Neural cell (in vitro differentiated cells): ENCODE measurements around the gene ENTREP3. TPM values are rescaled to one million over a fixed set of nuclear protein-coding genes. Genes with fewer than 3 reads are reported as not detected.

Source experiments
- H2AFZ ChIP-seq: fragments of 200-600, 300-800 bp; sonication (generic), shearing (Covaris generic); 2 replicates; pipeline ENCODE4 v1.6.0; 2014; ENCODE audit warnings: low read depth, mild to moderate bottlenecking, antibody characterized with exemption, low read length, moderate library complexity
- H3F3A ChIP-seq: fragments of 200-600 bp; shearing (Covaris generic); 2 replicates; pipeline ENCODE4 v1.6.1; 2016; ENCODE audit warnings: mild to moderate bottlenecking, moderate library complexity, mixed read lengths, antibody characterized with exemption, low read length; ENCODE audit not compliant: insufficient read depth, poor library complexity, severe bottlenecking
- H3K27ac ChIP-seq: fragments of 200-600, 300-800 bp; sonication (generic), shearing (Covaris generic); 2 replicates; pipeline ENCODE4 v1.5.1; 2014; ENCODE audit warnings: mild to moderate bottlenecking, low read length, moderate library complexity
- H3K27me3 ChIP-seq: fragments of 300-800, 200-600 bp; sonication (generic), shearing (Covaris generic); 2 replicates; pipeline ENCODE4 v1.6.0; 2014; ENCODE audit warnings: mild to moderate bottlenecking, low read depth, low read length, moderate library complexity; ENCODE audit not compliant: insufficient read depth
- H3K36me3 ChIP-seq: fragments of 300-800, 200-600 bp; sonication (generic), shearing (Covaris generic); 2 replicates; pipeline ENCODE4 v1.5.1; 2014; ENCODE audit warnings: mild to moderate bottlenecking, antibody characterized with exemption, low read length, moderate library complexity; ENCODE audit not compliant: insufficient read depth
- H3K4me2 ChIP-seq: fragments of 300-800, 200-600 bp; sonication (generic), shearing (Covaris generic); 2 replicates; pipeline ENCODE4 v1.6.0; 2014; ENCODE audit warnings: mild to moderate bottlenecking, low read length
- H3K4me3 ChIP-seq: fragments of 300-800, 200-600 bp; sonication (generic), shearing (Covaris generic); 2 replicates; pipeline ENCODE4 v1.5.1; 2014; ENCODE audit warnings: mild to moderate bottlenecking, low read length, moderate library complexity
- H3K79me2 ChIP-seq: fragments of 200-600 bp; shearing (Covaris generic); replicated peaks from 2 replicates; pipeline ENCODE4 v1.6.0; 2014; ENCODE audit warnings: mild to moderate bottlenecking, low read length, moderate library complexity; ENCODE audit not compliant: insufficient read depth
- H3K9ac ChIP-seq: fragments of 300-800, 200-600 bp; sonication (generic), shearing (Covaris generic); 2 replicates; pipeline ENCODE4 v1.6.1; 2016; ENCODE audit warnings: mild to moderate bottlenecking, low read length, mixed read lengths
- H3K9me2 ChIP-seq: fragments of 200-600 bp; shearing (Covaris generic); 2 replicates; pipeline ENCODE4 v1.6.1; 2016; ENCODE audit warnings: mild to moderate bottlenecking, low read length, mixed read lengths; ENCODE audit not compliant: insufficient read depth
- H3K9me3 ChIP-seq: fragments of 200-600, 300-800 bp; sonication (generic), shearing (Covaris generic); 2 replicates; pipeline ENCODE4 v1.6.1; 2016; ENCODE audit warnings: mild to moderate bottlenecking, mixed run types, low read length, moderate library complexity, mixed read lengths
- H4K20me1 ChIP-seq: fragments of 200-600 bp; shearing (Covaris generic); 2 replicates; pipeline ENCODE4 v1.6.1; 2016; ENCODE audit warnings: mild to moderate bottlenecking, mixed run types; ENCODE audit not compliant: insufficient read depth
- CTCF ChIP-seq: fragments of 450-650 bp; IDR thresholded peaks from 2 replicates; pipeline ENCODE4 v1.5.1; 2014; ENCODE audit warnings: antibody characterized with exemption, mild to moderate bottlenecking, moderate library complexity; ENCODE audit not compliant: poor library complexity, severe bottlenecking
- EP300 ChIP-seq: fragments of 450-650 bp; conservative IDR thresholded peaks from 2 replicates; pipeline ENCODE4 v1.6.1; 2014; ENCODE audit warnings: antibody characterized with exemption, mild to moderate bottlenecking, moderate library complexity; ENCODE audit not compliant: poor library complexity, severe bottlenecking
- EZH2 ChIP-seq: fragments of 200-600, 300-800 bp; shearing (Covaris generic), sonication (generic); IDR thresholded peaks from 2 replicates; pipeline ENCODE4 v1.6.1; 2014; ENCODE audit warnings: antibody characterized with exemption, low read length, borderline replicate concordance, mild to moderate bottlenecking; ENCODE audit not compliant: insufficient read depth, poor library complexity, severe bottlenecking
- MXI1 ChIP-seq: fragments of 450-650 bp; conservative IDR thresholded peaks from 2 replicates; pipeline ENCODE4 v1.6.1; 2014; ENCODE audit warnings: antibody characterized with exemption, mild to moderate bottlenecking; ENCODE audit not compliant: poor library complexity, severe bottlenecking
- POLR2AphosphoS5 ChIP-seq: IDR thresholded peaks from 2 replicates; pipeline ENCODE4 v1.6.1; 2012
- RAD21 ChIP-seq: fragments of 450-650 bp; conservative IDR thresholded peaks from 2 replicates; pipeline ENCODE4 v1.6.1; 2014; ENCODE audit warnings: antibody characterized with exemption, mild to moderate bottlenecking, moderate library complexity
- REST ChIP-seq: IDR thresholded peaks from 2 replicates; pipeline ENCODE4 v1.6.1; 2012; ENCODE audit warnings: borderline replicate concordance
- SMC3 ChIP-seq: fragments of 450-650 bp; conservative IDR thresholded peaks from 2 replicates; pipeline ENCODE4 v1.6.1; 2014; ENCODE audit warnings: antibody characterized with exemption, mild to moderate bottlenecking, moderate library complexity; ENCODE audit not compliant: poor library complexity
- TAF1 ChIP-seq: IDR thresholded peaks from 2 replicates; pipeline ENCODE4 v1.6.1; 2012; ENCODE audit warnings: low read depth
- polyA plus RNA-seq: library from polyadenylated mRNA; depleted of rRNA; stranded (reverse); fragments of >200 nt; gene quantifications from 2 replicates; pipeline ENCODE4 v1.2.3, GENCODE V29; 2014

The ENTREP3 gene
- polyA plus RNA-seq, 1 donor from 2014 or later, result 11.1 TPM

- Histone ChIP-seq H3K79me2 (peaks cover 8% of the 10 kb centered on the region), H3K9me3 (no peaks in the 10 kb centered on the region), H2AFZ (no peak overlapping the region), H3F3A (no peaks in the 10 kb centered on the region), H4K20me1 (no peaks in the 10 kb centered on the region), H3K27me3 (no peaks in the 10 kb centered on the region), H3K4me3 (no peak overlapping the region), H3K4me2 (no peak overlapping the region), H3K36me3 (no peaks in the 10 kb centered on the region), H3K9ac (peak overlapping the region; percentile 9), H3K9me2 (no peaks in the 10 kb centered on the region), H3K27ac (no peak overlapping the region)
- TF ChIP-seq EZH2 (no peak), MXI1 (no peak), RAD21 (peak; percentile 90), CTCF (peak; percentile 99), REST (no peak), SMC3 (peak; percentile 87)
Measured at GRCh38 chr1:155250633-155251449, 4.4 kb downstream of the ENTREP3 start.

- Histone ChIP-seq H2AFZ (no peak overlapping the region), H3K9me3 (no peaks in the 10 kb centered on the region), H3K4me3 (no peak overlapping the region), H3K79me2 (peaks cover 8% of the 10 kb centered on the region), H3F3A (no peaks in the 10 kb centered on the region), H3K27me3 (no peaks in the 10 kb centered on the region), H3K27ac (no peak overlapping the region), H4K20me1 (no peaks in the 10 kb centered on the region), H3K9ac (no peak overlapping the region), H3K4me2 (no peak overlapping the region), H3K9me2 (no peaks in the 10 kb centered on the region), H3K36me3 (no peaks in the 10 kb centered on the region)
- TF ChIP-seq REST (no peak), SMC3 (no peak), EP300 (no peak), MXI1 (no peak), TAF1 (no peak), RAD21 (no peak), POLR2AphosphoS5 (no peak), EZH2 (no peak), CTCF (no peak)
Measured at GRCh38 chr1:155250246-155250632, 5.0 kb downstream of the ENTREP3 start.
